ENCODE measurements around the gene FAM151A. TPM values are rescaled to one million over a fixed set of nuclear protein-coding genes. Genes with fewer than 3 reads are reported as not detected.

The FAM151A gene
- total and polyA plus RNA-seq, 3 donors from 2014 or later = 0.56 to 2.2 (median 0.94) TPM

- TF ChIP-seq, protein P1, sequence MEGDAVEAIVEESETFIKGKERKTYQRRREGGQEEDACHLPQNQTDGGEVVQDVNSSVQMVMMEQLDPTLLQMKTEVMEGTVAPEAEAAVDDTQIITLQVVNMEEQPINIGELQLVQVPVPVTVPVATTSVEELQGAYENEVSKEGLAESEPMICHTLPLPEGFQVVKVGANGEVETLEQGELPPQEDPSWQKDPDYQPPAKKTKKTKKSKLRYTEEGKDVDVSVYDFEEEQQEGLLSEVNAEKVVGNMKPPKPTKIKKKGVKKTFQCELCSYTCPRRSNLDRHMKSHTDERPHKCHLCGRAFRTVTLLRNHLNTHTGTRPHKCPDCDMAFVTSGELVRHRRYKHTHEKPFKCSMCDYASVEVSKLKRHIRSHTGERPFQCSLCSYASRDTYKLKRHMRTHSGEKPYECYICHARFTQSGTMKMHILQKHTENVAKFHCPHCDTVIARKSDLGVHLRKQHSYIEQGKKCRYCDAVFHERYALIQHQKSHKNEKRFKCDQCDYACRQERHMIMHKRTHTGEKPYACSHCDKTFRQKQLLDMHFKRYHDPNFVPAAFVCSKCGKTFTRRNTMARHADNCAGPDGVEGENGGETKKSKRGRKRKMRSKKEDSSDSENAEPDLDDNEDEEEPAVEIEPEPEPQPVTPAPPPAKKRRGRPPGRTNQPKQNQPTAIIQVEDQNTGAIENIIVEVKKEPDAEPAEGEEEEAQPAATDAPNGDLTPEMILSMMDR (IDR thresholded peaks at IDR 0.05) = no peak
- no peak for TF ChIP-seq POLR2A (IDR thresholded peaks at IDR 0.05)
- no peak for DNase-seq
- intact Hi-C loops (cut with DNase I; ENCODE audit: low total_unique reads) = no loop called here
- Histone ChIP-seq H3K4me1 (no peaks in the 10 kb centered on the region), H3K9me3 (no peaks in the 10 kb centered on the region), H3K36me3 (ENCODE audit: low read depth, missing control alignments) (no peaks in the 10 kb centered on the region), H3K27ac (no peak overlapping the region), H3K4me3 (no peak overlapping the region), H3K27me3 (no peaks in the 10 kb centered on the region)
- 87% methylated on average over 19 of the region's 19 CpGs for WGBS, 2 donors
Observed at GRCh38 chr1:54607821-54608565, 15.3 kb downstream of the FAM151A start.

GRCh38 chr1:54606990-54607325, 16.4 kb downstream of the FAM151A start:
- 95% methylated on average over 12 of the region's 13 CpGs; no CpG with 5 or more reads in 1 of the 2 donors for WGBS, 2 donors
- H3K36me3 ChIP-seq (ENCODE audit: low read depth, missing control alignments) = no peaks in the 10 kb centered on the region
- no peak overlapping the region for H3K4me3 ChIP-seq
- H3K27me3 ChIP-seq = no peaks in the 10 kb centered on the region
- H3K9me3 ChIP-seq = no peaks in the 10 kb centered on the region
- no peak overlapping the region for H3K27ac ChIP-seq
- intact Hi-C loops (cut with DNase I; ENCODE audit: low total_unique reads) = no loop called here
- no peaks in the 10 kb centered on the region for H3K4me1 ChIP-seq
- DNase-seq = no peak
- TF ChIP-seq, protein P1 (IDR thresholded peaks at IDR 0.05) = no peak
- no peak for TF ChIP-seq POLR2A (IDR thresholded peaks at IDR 0.05)

DNA sequence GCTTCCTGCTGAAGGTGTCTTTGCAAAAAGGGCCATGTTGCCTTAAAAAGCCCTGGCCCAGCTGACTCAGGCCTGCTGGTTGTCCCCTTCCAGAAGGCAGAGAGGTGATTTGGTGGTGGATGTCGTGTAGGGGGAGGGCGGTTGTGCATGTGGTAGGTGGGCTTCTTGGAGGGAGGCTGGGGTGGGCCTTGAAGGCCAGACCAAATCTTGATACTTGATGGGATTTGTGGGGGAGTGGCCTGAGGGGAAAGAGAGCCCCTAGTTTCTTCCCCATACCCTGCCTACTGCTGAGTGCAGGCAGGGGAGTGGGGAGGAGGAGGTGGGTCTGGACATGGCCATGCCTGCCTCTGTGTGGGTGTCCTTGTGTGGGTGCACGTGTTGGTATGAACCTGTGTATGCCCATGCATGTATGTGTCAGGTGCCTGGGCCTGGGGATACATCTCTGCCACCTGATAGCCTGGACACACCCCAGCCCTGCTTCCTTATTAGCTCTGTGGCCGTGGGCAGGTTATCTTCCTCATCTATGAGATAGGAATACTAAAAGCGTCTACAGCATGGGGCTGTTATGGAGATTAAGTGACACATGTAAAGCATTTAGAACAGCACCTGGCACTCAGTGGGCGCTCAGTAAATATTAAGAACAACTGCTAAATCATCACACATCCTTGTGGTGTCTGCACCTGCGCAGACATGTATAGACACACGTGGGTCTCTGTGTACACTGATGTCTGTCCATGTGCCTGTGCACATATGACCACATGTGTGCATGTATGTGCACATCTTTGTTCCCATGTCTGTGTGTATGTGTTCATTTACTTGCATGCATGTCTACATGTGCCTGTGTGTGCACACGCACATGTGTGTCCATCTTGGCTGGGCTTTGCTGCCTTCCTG, 17.0 kb downstream of the FAM151A start:
- Histone ChIP-seq H3K9me3 (no peaks in the 10 kb centered on the region), H3K36me3 (ENCODE audit: low read depth, missing control alignments) (no peaks in the 10 kb centered on the region)
- DNase-seq = no peak

DNA sequence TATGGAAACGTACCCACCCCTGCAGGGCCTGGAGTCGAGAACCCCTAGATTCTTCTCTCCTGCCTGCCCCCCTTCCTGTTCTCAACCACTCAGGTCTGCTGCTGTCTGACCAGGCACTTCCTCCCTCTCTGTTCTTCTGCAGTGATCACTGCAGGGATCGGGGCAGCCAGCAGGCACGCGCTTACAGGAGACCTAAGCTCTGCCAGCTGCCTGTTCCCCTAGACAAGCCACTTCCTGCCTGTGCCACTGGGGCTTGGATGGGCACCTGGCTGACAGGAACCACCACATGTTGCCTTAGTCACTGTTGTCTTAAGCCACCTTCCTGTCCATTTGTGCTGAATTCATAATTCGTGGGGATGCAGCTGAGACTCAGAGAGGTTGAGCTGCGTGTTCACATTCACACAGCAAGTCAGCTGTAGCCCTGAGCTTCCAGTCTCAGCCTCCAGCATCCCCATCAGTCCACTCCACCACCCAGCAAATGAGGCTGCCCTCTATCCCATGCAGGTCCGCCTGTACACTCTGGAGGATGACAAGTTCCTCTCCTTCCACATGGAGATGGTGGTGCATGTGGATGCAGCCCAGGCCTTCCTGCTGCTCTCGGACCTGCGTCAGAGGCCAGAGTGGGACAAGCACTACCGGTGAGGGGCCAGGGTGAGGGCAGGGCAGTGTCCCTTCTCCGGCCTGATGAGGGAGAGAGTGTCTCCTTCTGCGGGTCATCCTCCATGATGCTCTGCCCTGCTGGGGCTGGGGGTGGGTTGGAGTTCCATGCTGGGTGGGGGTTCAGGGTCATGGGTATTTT, 18.6 kb downstream of the FAM151A start:
- WGBS, 2 donors = 85 to 89% methylated on average over 7 to 13 of the region's 13 CpGs
- no peak for TF ChIP-seq POLR2A (IDR thresholded peaks at IDR 0.05)
- TF ChIP-seq, protein P1 (IDR thresholded peaks at IDR 0.05) = no peak
- no peak overlapping the region for H3K4me3 ChIP-seq
- no peak for DNase-seq
- intact Hi-C loops (cut with DNase I; ENCODE audit: low total_unique reads) = no loop called here
- no peaks in the 10 kb centered on the region for H3K4me1 ChIP-seq
- H3K9me3 ChIP-seq = no peaks in the 10 kb centered on the region
- H3K27me3 ChIP-seq = no peaks in the 10 kb centered on the region
- no peaks in the 10 kb centered on the region for H3K36me3 ChIP-seq (ENCODE audit: low read depth, missing control alignments)
- no peak overlapping the region for H3K27ac ChIP-seq

More for the DNA sequence above, 17.0 kb downstream of the FAM151A start:
- Histone ChIP-seq H3K4me3 (no peak overlapping the region), H3K4me1 (no peaks in the 10 kb centered on the region), H3K27me3 (no peaks in the 10 kb centered on the region), H3K27ac (no peak overlapping the region)
- intact Hi-C loops (cut with DNase I; ENCODE audit: low total_unique reads) = no loop called here
- TF ChIP-seq, protein P1 (IDR thresholded peaks at IDR 0.05) = no peak
- no peak for TF ChIP-seq POLR2A (IDR thresholded peaks at IDR 0.05)
- 89 to 90% methylated on average over 9 of the region's 9 CpGs for WGBS, 2 donors

All from testis (tissue), 3 donors.